Neuronal stem cell (in vitro differentiated cells): Measurements from ENCODE around the gene NSRP1.

Experiments
- DNase-seq: peaks from one replicate; pipeline ENCODE4 v3.0.0-alpha.2; 2013; ENCODE audit warnings: low spot score
- H2AFZ ChIP-seq: one replicate; pipeline ENCODE4 v1.6.1; 2013; ENCODE audit warnings: mild to moderate bottlenecking, low read length, inconsistent platforms
- H2AK5ac ChIP-seq: 2 replicates; pipeline ENCODE4 v1.6.1; 2013; ENCODE audit warnings: low read depth, mild to moderate bottlenecking, inconsistent platforms, low read length, moderate library complexity, mixed read lengths
- H2BK120ac ChIP-seq: 2 replicates; pipeline ENCODE4 v1.6.1; 2013; ENCODE audit warnings: low read depth, mild to moderate bottlenecking, inconsistent platforms, low read length, moderate library complexity, mixed read lengths
- H2BK12ac ChIP-seq: one replicate; pipeline ENCODE4 v1.6.1; 2013; ENCODE audit warnings: low read length, inconsistent platforms
- H2BK15ac ChIP-seq: 2 replicates; pipeline ENCODE4 v1.6.1; 2013; ENCODE audit warnings: mild to moderate bottlenecking, low read length, inconsistent platforms, mixed read lengths
- H2BK5ac ChIP-seq: one replicate; pipeline ENCODE4 v1.6.1; 2013; ENCODE audit warnings: inconsistent platforms, mild to moderate bottlenecking, low read length, moderate library complexity
- H3K14ac ChIP-seq: one replicate; pipeline ENCODE4 v1.6.1; 2013; ENCODE audit warnings: low read length, inconsistent platforms
- H3K18ac ChIP-seq: 2 replicates; pipeline ENCODE4 v1.6.1; 2013; ENCODE audit warnings: low read length, inconsistent platforms
- H3K23ac ChIP-seq: 2 replicates; pipeline ENCODE4 v1.6.1; 2013; ENCODE audit warnings: low read depth, mild to moderate bottlenecking, mixed read lengths, low read length, inconsistent platforms; ENCODE audit not compliant: poor library complexity
- H3K27ac ChIP-seq: replicated peaks from 3 replicates; pipeline ENCODE4 v1.5.1; 2013; ENCODE audit warnings: low read length, inconsistent platforms
- H3K27me3 ChIP-seq, 3 experiments: 2 replicates each; pipeline ENCODE4 v1.6.1; 2013; ENCODE audit warnings: low read length in 3 of 3, mild to moderate bottlenecking in 2 of 3, inconsistent platforms in 1 of 3, low read depth in 1 of 3, mixed read lengths in 1 of 3, moderate library complexity in 1 of 3; ENCODE audit not compliant: control insufficient read depth in 3 of 3, insufficient read depth in 3 of 3
- H3K36me3 ChIP-seq, 2 donors: replicated peaks in 1 of 2; 2 replicates each; pipeline ENCODE4 v1.6.1; 2013; ENCODE audit warnings: low read length in 2 of 2; ENCODE audit not compliant: control insufficient read depth in 2 of 2, insufficient read depth in 2 of 2
- H3K4ac ChIP-seq: 2 replicates; pipeline ENCODE4 v1.6.1; 2013; ENCODE audit warnings: inconsistent platforms, mild to moderate bottlenecking, low read length, moderate library complexity
- H3K4me1 ChIP-seq, 2 donors: 1 replicate in 1 of 2; 2 replicates in 1 of 2; pipeline ENCODE4 v1.6.1; 2013; ENCODE audit warnings: low read length in 2 of 2, low read depth in 1 of 2; ENCODE audit not compliant: control insufficient read depth in 2 of 2, insufficient read depth in 1 of 2
- H3K4me2 ChIP-seq: one replicate; pipeline ENCODE4 v1.6.1; 2013; ENCODE audit warnings: mild to moderate bottlenecking, low read length, inconsistent platforms; ENCODE audit not compliant: insufficient read depth, poor library complexity, severe bottlenecking
- H3K4me3 ChIP-seq, 2 donors: 2 replicates each; pipeline ENCODE4 v1.5.1; 2013; ENCODE audit warnings: low read length in 2 of 2, mild to moderate bottlenecking in 2 of 2, inconsistent platforms in 1 of 2, moderate library complexity in 1 of 2
- H3K79me1 ChIP-seq: one replicate; pipeline ENCODE4 v1.6.1; 2013; ENCODE audit warnings: low read depth, mild to moderate bottlenecking, inconsistent platforms, low read length, moderate library complexity
- H3K9ac ChIP-seq: one replicate; pipeline ENCODE4 v1.6.1; 2013; ENCODE audit warnings: mild to moderate bottlenecking, low read depth, low read length, inconsistent platforms; ENCODE audit not compliant: poor library complexity
- H3K9me3 ChIP-seq, 2 donors: replicated peaks in 1 of 2; 2 replicates each; pipeline versions ENCODE3 to v1.6.1; 2013; ENCODE audit warnings: low read length in 2 of 2, mild to moderate bottlenecking in 2 of 2, inconsistent platforms in 1 of 2, low read depth in 1 of 2, mixed read lengths in 1 of 2, moderate library complexity in 1 of 2; ENCODE audit not compliant: control insufficient read depth in 2 of 2, insufficient read depth in 1 of 2
- H4K8ac ChIP-seq: one replicate; pipeline ENCODE4 v1.6.1; 2013; ENCODE audit warnings: low read depth, mild to moderate bottlenecking, inconsistent platforms, low read length, moderate library complexity
- H4K91ac ChIP-seq: one replicate; pipeline ENCODE4 v1.6.1; 2013; ENCODE audit warnings: low read length, low read depth, mild to moderate bottlenecking, inconsistent platforms; ENCODE audit not compliant: poor library complexity
- WGBS, 2 donors: extraction: QIAGEN DNeasy Blood & Tissue Kit; methylation state at CpG; one replicate each; pipeline ENCODE4 v1.1.7; 2013; ENCODE audit warnings: missing lambda C conversion rate in 2 of 2, mixed read lengths in 1 of 2; ENCODE audit not compliant: insufficient read length in 2 of 2, insufficient replicate concordance in 1 of 2; ENCODE audit errors: extremely low coverage in 2 of 2; 5-methylcytosine and 5-hydroxymethylcytosine counted together

The NSRP1 gene

GRCh38 chr17:30172560-30172959, 55.9 kb downstream of the NSRP1 start:
- H3K27ac ChIP-seq, result no peak overlapping the region
- no peak overlapping the region for H3K4ac ChIP-seq
- no peak overlapping the region for H2AK5ac ChIP-seq
- H2BK15ac ChIP-seq, result no peak overlapping the region
- no peak overlapping the region for H2AFZ ChIP-seq
- H4K8ac ChIP-seq, result no peak overlapping the region
- H4K91ac ChIP-seq, result no peak overlapping the region
- no CpG with 5 or more reads among the region's 1 CpG for WGBS, 2 donors
- no peak overlapping the region for H3K18ac ChIP-seq
- no peak overlapping the region for H2BK5ac ChIP-seq
- peaks cover 2 to 92% of the 10 kb centered on the region in 2 donors for H3K36me3 ChIP-seq
- no peak overlapping the region for H3K4me3 ChIP-seq
- H3K4me2 ChIP-seq, result no peak overlapping the region
- peaks cover 1% of the 10 kb centered on the region for H3K79me1 ChIP-seq
- H3K9ac ChIP-seq, result no peak overlapping the region
- H2BK12ac ChIP-seq, result no peak overlapping the region
- no peaks in the 10 kb centered on the region for H3K9me3 ChIP-seq
- H3K27me3 ChIP-seq, result no peaks in the 10 kb centered on the region
- no peak for DNase-seq
- H3K4me1 ChIP-seq, result no peaks in the 10 kb centered on the region
- no peak overlapping the region for H3K23ac ChIP-seq
- H3K14ac ChIP-seq, result no peak overlapping the region
- no peak overlapping the region for H2BK120ac ChIP-seq

GRCh38 chr17:30173649-30174048, 57.0 kb downstream of the NSRP1 start:
- Histone ChIP-seq H3K9me3 (no peaks in the 10 kb centered on the region), H2BK12ac (no peak overlapping the region), H3K27me3 (no peaks in the 10 kb centered on the region), H3K14ac (no peak overlapping the region), H3K4ac (no peak overlapping the region), H3K4me2 (no peak overlapping the region), H2AFZ (no peak overlapping the region), H3K23ac (no peak overlapping the region), H3K4me1 (no peaks in the 10 kb centered on the region), H3K4me3 (no peak overlapping the region), H3K18ac (no peak overlapping the region), H3K27ac (no peak overlapping the region), H4K8ac (no peak overlapping the region), H2AK5ac (no peak overlapping the region), H3K79me1 (peaks cover 1% of the 10 kb centered on the region), H3K36me3 (peaks cover 2 to 95% of the 10 kb centered on the region in 2 donors), H4K91ac (no peak overlapping the region), H2BK15ac (no peak overlapping the region), H2BK120ac (no peak overlapping the region), H2BK5ac (no peak overlapping the region), H3K9ac (no peak overlapping the region)
- no peak for DNase-seq
- no CpG with 5 or more reads among the region's 2 CpGs for WGBS, 2 donors

GRCh38 chr17:30174556-30174955, 57.9 kb downstream of the NSRP1 start:
- no peak for DNase-seq
- no peak overlapping the region for H4K8ac ChIP-seq
- no peak overlapping the region for H2AFZ ChIP-seq
- no peak overlapping the region for H2BK5ac ChIP-seq
- H3K9me3 ChIP-seq, result no peaks in the 10 kb centered on the region
- no peak overlapping the region for H3K4me3 ChIP-seq
- peaks cover 1% of the 10 kb centered on the region for H3K79me1 ChIP-seq
- no peak overlapping the region for H3K4me2 ChIP-seq
- H3K18ac ChIP-seq, result no peak overlapping the region
- no peaks in the 10 kb centered on the region for H3K4me1 ChIP-seq
- no peak overlapping the region for H3K14ac ChIP-seq
- H2BK12ac ChIP-seq, result no peak overlapping the region
- H3K23ac ChIP-seq, result no peak overlapping the region
- H2BK120ac ChIP-seq, result no peak overlapping the region
- no peak overlapping the region for H3K9ac ChIP-seq
- WGBS, 2 donors, result no CpG with 5 or more reads among the region's 1 CpG
- H2AK5ac ChIP-seq, result no peak overlapping the region
- no peak overlapping the region for H4K91ac ChIP-seq
- H3K4ac ChIP-seq, result no peak overlapping the region
- no peak overlapping the region for H3K27ac ChIP-seq
- no peak overlapping the region for H2BK15ac ChIP-seq
- H3K27me3 ChIP-seq, result no peaks in the 10 kb centered on the region
- H3K36me3 ChIP-seq, result peaks cover 2 to 95% of the 10 kb centered on the region in 2 donors

- Histone ChIP-seq H3K18ac (no peak overlapping the region), H3K4me1 (no peaks in the 10 kb centered on the region), H3K79me1 (peaks cover 1% of the 10 kb centered on the region), H2BK15ac (no peak overlapping the region), H3K4me2 (no peak overlapping the region), H3K4me3 (no peak overlapping the region), H2BK5ac (no peak overlapping the region), H2AFZ (no peak overlapping the region), H4K91ac (no peak overlapping the region), H2AK5ac (no peak overlapping the region), H3K4ac (no peak overlapping the region), H3K27me3 (no peaks in the 10 kb centered on the region), H2BK12ac (no peak overlapping the region), H3K36me3 (peaks cover 12 to 99% of the 10 kb centered on the region in 2 donors), H3K23ac (no peak overlapping the region), H3K9ac (no peak overlapping the region), H4K8ac (no peak overlapping the region), H2BK120ac (no peak overlapping the region), H3K14ac (no peak overlapping the region), H3K9me3 (no peaks in the 10 kb centered on the region), H3K27ac (no peak overlapping the region)
- DNase-seq, result no peak
- WGBS, 2 donors, result no CpG with 5 or more reads among the region's 5 CpGs
These were observed 60.2 kb downstream of the NSRP1 start for GRCh38 chr17:30176855-30177254.
